SIG-M5 treated with dmso at 0.1 percent for 504 hours (cell line): ENCODE measurements around the gene CARD19.

ENCODE experiments used
- DNase-seq: peaks from one replicate; lab custom pipeline; 2025; ENCODE audit not compliant: unreplicated experiment; lab: John Stamatoyannopoulos, UW

CARD19 gene

GRCh38 chr9:93149361-93149760 lies 53.3 kb downstream of the CARD19 start:
- no peak for DNase-seq

GRCh38 chr9:93151097-93151784 lies 55.2 kb downstream of the CARD19 start:
- no peak for DNase-seq

- DNase-seq: peak; percentile 37
These were observed 58.4 kb downstream of the CARD19 start for GRCh38 chr9:93154293-93154903.

GRCh38 chr9:93155716-93156474 lies 59.9 kb downstream of the CARD19 start:
- no peak for DNase-seq

- no peak for DNase-seq
These were observed 60.5 kb downstream of the CARD19 start for GRCh38 chr9:93156475-93157008.

- DNase-seq: peak; percentile 29
These were observed 63.8 kb downstream of the CARD19 start for GRCh38 chr9:93159601-93160471.

GRCh38 chr9:93161786-93162562 lies 66.0 kb downstream of the CARD19 start:
- DNase-seq: no peak
